GM19240 (cell line): ENCODE results near the gene CACNA2D1.

Source experiments
- DNase-seq: peaks from one replicate; pipeline ENCODE4 v3.0.0; 2011; ENCODE audit warnings: low spot score; ENCODE audit not compliant: insufficient read length

CACNA2D1 gene

DNA sequence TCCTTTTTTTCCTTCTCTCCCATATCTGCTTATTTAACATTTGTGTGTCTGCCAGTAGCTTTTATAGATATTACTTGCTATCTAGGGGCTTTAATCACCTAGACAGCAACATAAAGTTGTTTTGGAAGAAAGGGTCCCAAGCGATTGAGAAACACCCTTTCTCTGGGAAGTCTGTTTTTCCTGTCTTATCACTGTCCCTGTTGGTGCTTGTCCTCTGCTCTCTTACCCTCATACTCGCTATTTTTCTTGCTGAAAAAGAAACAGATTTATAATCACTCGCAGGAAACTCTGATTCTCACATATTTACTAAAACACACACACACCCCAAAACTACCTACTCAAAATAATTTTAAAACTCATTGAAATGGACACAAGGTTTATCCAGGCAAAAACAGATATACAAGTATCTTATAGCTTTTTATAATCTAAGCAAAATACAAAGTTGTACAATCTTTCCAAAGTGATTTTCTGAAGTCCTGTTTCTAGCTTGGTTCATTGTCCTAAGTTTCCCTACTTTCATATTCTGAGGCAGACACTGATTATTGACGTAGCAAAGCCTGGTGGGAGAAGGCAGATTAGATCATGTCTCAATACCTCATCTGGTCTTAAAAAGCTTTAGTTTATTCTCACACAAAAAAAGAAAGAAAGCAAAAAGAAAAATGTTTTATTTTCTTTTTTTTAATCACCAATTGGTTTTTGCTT lies 157.3 kb downstream of the CACNA2D1 start:
- no peak for DNase-seq

DNA sequence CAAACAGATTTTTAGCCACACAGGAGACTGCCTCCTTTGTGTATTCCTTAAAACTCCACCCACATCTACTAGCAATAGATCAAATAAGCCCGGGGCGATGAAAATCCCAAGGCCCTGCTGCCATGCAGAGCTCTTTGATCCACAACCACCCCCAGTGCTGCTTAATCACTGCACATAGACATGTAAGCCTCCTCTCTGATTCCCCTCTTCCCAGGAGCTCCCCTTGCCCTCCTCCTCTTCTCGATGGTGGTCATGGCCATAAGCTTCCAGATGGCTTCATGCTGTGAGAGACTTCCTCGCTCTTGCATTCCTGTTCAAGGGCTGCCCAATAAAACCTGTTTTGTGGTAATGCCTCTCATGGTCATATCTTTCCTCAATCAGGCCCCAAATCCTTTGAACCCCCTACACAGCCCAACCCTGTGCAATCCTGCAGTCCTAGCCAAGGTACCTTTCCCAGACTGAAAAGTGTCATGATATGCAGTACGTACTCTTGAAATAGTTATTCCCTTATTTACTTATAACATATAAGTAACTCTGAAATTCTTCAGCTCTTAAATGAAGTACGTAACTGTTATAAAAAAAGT lies 158.5 kb downstream of the CACNA2D1 start:
- no peak for DNase-seq

- no peak for DNase-seq
Observed at GRCh38 chr7:82275342-82275741, 168.2 kb downstream of the CACNA2D1 start.

GRCh38 chr7:82274681-82275080 lies 168.9 kb downstream of the CACNA2D1 start:
- no peak for DNase-seq

DNA sequence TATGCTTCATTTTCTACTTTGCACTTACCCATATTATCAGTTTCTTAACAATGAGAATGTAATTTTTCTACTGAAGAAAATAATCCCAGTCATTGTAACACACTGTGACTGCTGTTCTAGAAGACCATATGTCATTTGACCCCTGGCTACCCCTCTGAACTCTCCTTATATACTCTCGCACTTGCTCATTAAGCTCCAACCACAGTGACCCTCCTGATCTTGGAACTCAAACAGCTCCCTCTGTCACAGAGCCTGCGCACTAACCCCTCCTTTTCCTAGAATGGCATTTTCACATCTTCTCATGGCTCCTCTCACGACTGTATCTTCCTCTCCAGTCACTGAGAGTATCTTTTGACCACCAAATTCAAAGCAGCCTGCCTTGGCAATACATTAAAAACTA lies 169.7 kb downstream of the CACNA2D1 start:
- no peak for DNase-seq

GRCh38 chr7:82270870-82271269 lies 172.7 kb downstream of the CACNA2D1 start:
- DNase-seq: no peak

GRCh38 chr7:82268632-82269031 lies 174.9 kb downstream of the CACNA2D1 start:
- DNase-seq: no peak

DNA sequence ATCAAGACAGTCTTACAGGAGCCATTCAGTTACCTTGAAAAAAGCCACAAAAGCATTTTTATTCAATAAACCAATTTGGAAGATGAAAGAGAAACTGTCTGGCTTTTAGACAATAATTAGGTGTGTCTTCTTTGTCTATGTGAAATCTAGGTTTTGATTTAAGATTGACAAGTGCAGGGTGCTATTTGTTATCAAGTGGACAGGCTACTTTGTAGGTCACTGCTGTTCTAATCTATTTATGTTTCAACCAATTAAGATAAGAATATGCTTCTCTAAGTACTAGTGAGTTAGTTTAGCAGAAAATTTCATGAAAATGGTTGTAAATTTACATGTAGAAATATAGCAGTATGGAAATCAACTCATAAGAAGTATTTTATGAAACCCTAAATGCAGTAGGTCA lies 177.5 kb downstream of the CACNA2D1 start:
- no peak for DNase-seq

GRCh38 chr7:82264783-82265305 lies 178.7 kb downstream of the CACNA2D1 start:
- no peak for DNase-seq

- DNase-seq: no peak
Observed at GRCh38 chr7:82263920-82264782, 179.4 kb downstream of the CACNA2D1 start.

DNA sequence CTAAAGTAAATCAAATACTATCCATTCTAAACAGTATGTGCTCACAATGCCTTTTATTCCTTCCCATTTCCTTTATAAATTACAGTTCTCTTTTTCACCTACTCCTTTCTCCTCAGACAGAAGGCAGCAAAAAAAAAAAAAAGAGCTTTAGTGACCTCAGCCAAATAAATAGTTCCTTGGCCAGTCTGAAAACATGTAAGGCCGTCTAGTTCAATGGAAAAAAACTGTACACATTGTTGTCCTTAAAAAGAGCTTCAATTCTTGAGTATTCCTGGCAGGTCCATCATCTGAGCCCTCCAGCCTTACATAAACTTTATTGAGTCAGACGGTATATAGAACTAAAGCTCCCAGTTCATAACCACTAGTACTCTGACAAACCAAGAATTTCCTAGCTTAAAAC lies 185.4 kb downstream of the CACNA2D1 start:
- DNase-seq: no peak

DNA sequence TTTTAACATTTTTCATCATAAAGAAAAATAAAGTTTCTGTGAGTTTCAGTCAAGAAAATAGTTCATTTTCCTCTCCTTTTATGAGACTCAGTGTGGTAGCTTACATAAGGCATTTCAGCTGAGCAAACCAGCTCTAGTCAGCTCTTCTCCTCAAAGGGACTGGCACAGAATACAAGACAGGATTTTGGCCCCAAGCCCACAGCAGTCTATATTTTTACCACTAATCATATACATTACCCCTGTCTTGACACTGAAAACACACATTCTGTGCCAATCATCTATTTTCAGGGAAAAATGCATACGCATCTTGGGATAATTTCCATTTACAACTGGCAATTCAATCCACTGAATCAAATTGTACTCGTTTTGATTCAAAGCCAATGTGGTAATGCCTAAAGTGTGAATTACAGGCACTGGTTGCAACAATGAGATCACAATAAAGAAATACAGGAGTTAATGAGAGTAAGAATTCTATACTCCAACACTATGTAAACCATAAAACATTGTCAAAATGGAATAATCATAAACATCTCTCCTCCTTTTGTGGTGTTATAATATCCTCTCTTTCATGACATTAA lies 186.4 kb downstream of the CACNA2D1 start:
- no peak for DNase-seq

DNA sequence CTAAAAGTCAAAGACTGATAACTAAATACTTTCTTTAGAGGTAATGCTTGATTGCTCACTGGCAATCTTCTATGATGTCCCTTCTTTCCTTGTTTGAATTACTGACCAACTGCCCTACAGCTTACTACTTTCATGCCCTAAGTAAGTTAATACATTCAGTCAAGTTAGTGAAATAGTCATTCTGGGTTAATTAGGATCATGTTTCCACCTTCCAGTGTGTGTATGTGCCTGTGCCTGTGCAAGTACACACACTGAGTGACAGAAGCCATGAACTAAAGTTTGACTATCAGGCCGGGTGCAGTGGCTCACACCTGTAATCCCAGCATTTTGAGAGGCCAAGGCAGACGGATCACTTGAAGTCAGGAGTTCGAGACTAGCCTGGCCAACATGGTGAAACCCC lies 187.9 kb downstream of the CACNA2D1 start:
- DNase-seq: no peak

GRCh38 chr7:82250598-82250997 lies 193.0 kb downstream of the CACNA2D1 start:
- DNase-seq: no peak

DNA sequence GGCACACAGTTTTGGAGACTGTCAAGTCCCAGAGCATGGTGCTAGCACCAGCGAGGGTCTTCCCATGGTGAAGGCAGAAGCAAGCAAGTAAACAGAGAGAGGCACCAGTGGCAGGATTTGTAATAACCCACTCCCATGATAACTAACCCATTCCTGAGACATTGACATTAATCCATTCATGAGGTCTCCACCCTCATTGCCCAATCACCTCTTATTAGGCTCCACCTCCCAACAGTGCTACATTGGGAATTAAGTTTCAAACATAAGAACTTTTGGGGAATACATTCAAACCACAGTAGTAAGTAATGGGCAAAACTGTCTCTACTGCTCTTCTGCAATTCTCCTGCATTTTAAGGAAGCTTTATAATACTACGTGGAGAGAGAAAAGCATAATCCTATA lies 193.6 kb downstream of the CACNA2D1 start:
- DNase-seq: no peak

GRCh38 chr7:82247814-82248433 lies 195.7 kb downstream of the CACNA2D1 start:
- DNase-seq: no peak

DNA sequence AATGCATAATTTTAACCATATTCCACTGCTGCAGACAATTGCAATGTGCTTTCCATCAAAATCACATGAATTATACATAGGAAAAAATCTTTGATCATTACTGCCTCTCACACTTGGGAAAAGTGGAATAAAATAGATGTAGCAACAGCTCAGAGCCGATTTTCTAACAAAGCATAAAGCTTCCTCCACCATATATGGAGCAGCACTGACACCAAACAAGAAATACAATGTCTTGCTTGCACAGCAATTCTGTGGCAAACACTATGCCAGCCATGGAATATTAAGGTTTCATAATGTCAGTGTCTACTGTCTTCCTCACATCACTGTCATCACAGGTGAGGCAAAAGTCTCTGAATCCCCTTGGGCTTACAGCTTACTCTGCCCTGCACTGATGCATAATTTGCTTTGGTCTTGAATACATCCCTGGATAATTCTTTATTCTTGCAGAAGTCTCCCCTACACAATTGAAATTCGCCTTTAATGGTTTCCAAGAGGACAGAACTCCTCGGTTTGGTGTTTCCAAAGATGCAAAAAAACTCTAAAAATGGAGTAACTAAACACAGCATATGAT lies 198.5 kb downstream of the CACNA2D1 start:
- DNase-seq: no peak

- DNase-seq: no peak
Observed at GRCh38 chr7:82241356-82241755, 202.2 kb downstream of the CACNA2D1 start.

- no peak for DNase-seq
Observed at GRCh38 chr7:82235713-82236112, 207.9 kb downstream of the CACNA2D1 start.

GRCh38 chr7:82234457-82235049 lies 209.0 kb downstream of the CACNA2D1 start:
- no peak for DNase-seq
